ENCODE measurements around the gene MEI4. TPM values are rescaled to one million over a fixed set of nuclear protein-coding genes. Genes with fewer than 3 reads are reported as not detected.
A peak's percentile ranks its signal among the peaks of the same experiment; 100 is the strongest.

The MEI4 gene
- total RNA-seq, 2 donors from 2014 or later: 3.0 TPM; not detected in 1

- Histone ChIP-seq H3K27me3 (replicated peaks; ENCODE audit: insufficient read depth) (no peaks in the 10 kb centered on the region), H3K27ac (no peak overlapping the region), H3K4me1 (replicated peaks) (no peaks in the 10 kb centered on the region), H3K9me3 (no peaks in the 10 kb centered on the region), H3K36me3 (no peaks in the 10 kb centered on the region), H3K4me3 (no peak overlapping the region)
- TF ChIP-seq CTCF (IDR thresholded peaks at IDR 0.05) (peak in 3 of 4 experiments; percentile 10 to 45 (median 29)), POLR2AphosphoS5 (IDR thresholded peaks at IDR 0.05) (no peak), POLR2A (IDR thresholded peaks at IDR 0.05) (no peak)
- no peak for DNase-seq (ENCODE audit: low spot score)
- WGBS: 78% methylated on average over 1 of the region's 1 CpG
- intact Hi-C loops (cut with DNase I): no loop called here
Observed at GRCh38 chr6:77620278-77620882, 32.5 kb upstream of the MEI4 start.

- Histone ChIP-seq H3K27ac (no peak overlapping the region), H3K4me1 (replicated peaks) (no peaks in the 10 kb centered on the region), H3K4me3 (no peak overlapping the region), H3K36me3 (no peaks in the 10 kb centered on the region), H3K27me3 (replicated peaks; ENCODE audit: insufficient read depth) (no peaks in the 10 kb centered on the region), H3K9me3 (no peaks in the 10 kb centered on the region)
- WGBS: 32% methylated on average over 5 of the region's 5 CpGs
- TF ChIP-seq CTCF (IDR thresholded peaks at IDR 0.05): no peak
- TF ChIP-seq POLR2A (IDR thresholded peaks at IDR 0.05): no peak
- TF ChIP-seq POLR2AphosphoS5 (IDR thresholded peaks at IDR 0.05): no peak
- intact Hi-C loops (cut with DNase I): no loop called here
- no peak for DNase-seq (ENCODE audit: low spot score)
Observed at GRCh38 chr6:77624515-77624914, 28.3 kb upstream of the MEI4 start.

GRCh38 chr6:77626426-77626825, 26.4 kb upstream of the MEI4 start:
- WGBS: 96% methylated on average over 1 of the region's 1 CpG
- no peaks in the 10 kb centered on the region for H3K27me3 ChIP-seq (replicated peaks; ENCODE audit: insufficient read depth)
- H3K4me1 ChIP-seq (replicated peaks): no peaks in the 10 kb centered on the region
- no peak overlapping the region for H3K4me3 ChIP-seq
- TF ChIP-seq POLR2A (IDR thresholded peaks at IDR 0.05): no peak
- no peak for TF ChIP-seq CTCF (IDR thresholded peaks at IDR 0.05)
- TF ChIP-seq POLR2AphosphoS5 (IDR thresholded peaks at IDR 0.05): no peak
- DNase-seq (ENCODE audit: low spot score): no peak
- no peaks in the 10 kb centered on the region for H3K36me3 ChIP-seq
- intact Hi-C loops (cut with DNase I): no loop called here
- no peaks in the 10 kb centered on the region for H3K9me3 ChIP-seq
- H3K27ac ChIP-seq: no peak overlapping the region

GRCh38 chr6:77630014-77630413, 22.8 kb upstream of the MEI4 start:
- Histone ChIP-seq H3K4me1 (replicated peaks) (no peaks in the 10 kb centered on the region), H3K9me3 (no peaks in the 10 kb centered on the region), H3K27me3 (replicated peaks; ENCODE audit: insufficient read depth) (no peaks in the 10 kb centered on the region), H3K27ac (no peak overlapping the region), H3K4me3 (no peak overlapping the region), H3K36me3 (no peaks in the 10 kb centered on the region)
- no peak for DNase-seq (ENCODE audit: low spot score)
- 88% methylated on average over 2 of the region's 2 CpGs for WGBS
- intact Hi-C loops (cut with DNase I): no loop called here
- no peak for TF ChIP-seq CTCF (IDR thresholded peaks at IDR 0.05)
- TF ChIP-seq POLR2AphosphoS5 (IDR thresholded peaks at IDR 0.05): no peak

GRCh38 chr6:77633471-77633870, 19.4 kb upstream of the MEI4 start:
- no peak for DNase-seq (ENCODE audit: low spot score)
- no peaks in the 10 kb centered on the region for H3K9me3 ChIP-seq
- no peak overlapping the region for H3K27ac ChIP-seq
- intact Hi-C loops (cut with DNase I): no loop called here
- no peak overlapping the region for H3K4me3 ChIP-seq
- H3K4me1 ChIP-seq (replicated peaks): no peaks in the 10 kb centered on the region
- 87% methylated on average over 1 of the region's 1 CpG for WGBS
- no peak for TF ChIP-seq POLR2A (IDR thresholded peaks at IDR 0.05)
- no peaks in the 10 kb centered on the region for H3K36me3 ChIP-seq
- no peaks in the 10 kb centered on the region for H3K27me3 ChIP-seq (replicated peaks; ENCODE audit: insufficient read depth)

Measured in prostate gland (tissue), 2 donors.